GM12872 (cell line): Measurements from ENCODE around the gene HPD.

Experiments used
- TF ChIP-seq, protein P1 (sequence below): IDR thresholded peaks from 3 replicates; pipeline ENCODE4 v1.5.1; 2011; ENCODE audit warnings: low read depth, mild to moderate bottlenecking, low read length, moderate library complexity; ENCODE audit not compliant: insufficient read depth

HPD gene

DNA sequence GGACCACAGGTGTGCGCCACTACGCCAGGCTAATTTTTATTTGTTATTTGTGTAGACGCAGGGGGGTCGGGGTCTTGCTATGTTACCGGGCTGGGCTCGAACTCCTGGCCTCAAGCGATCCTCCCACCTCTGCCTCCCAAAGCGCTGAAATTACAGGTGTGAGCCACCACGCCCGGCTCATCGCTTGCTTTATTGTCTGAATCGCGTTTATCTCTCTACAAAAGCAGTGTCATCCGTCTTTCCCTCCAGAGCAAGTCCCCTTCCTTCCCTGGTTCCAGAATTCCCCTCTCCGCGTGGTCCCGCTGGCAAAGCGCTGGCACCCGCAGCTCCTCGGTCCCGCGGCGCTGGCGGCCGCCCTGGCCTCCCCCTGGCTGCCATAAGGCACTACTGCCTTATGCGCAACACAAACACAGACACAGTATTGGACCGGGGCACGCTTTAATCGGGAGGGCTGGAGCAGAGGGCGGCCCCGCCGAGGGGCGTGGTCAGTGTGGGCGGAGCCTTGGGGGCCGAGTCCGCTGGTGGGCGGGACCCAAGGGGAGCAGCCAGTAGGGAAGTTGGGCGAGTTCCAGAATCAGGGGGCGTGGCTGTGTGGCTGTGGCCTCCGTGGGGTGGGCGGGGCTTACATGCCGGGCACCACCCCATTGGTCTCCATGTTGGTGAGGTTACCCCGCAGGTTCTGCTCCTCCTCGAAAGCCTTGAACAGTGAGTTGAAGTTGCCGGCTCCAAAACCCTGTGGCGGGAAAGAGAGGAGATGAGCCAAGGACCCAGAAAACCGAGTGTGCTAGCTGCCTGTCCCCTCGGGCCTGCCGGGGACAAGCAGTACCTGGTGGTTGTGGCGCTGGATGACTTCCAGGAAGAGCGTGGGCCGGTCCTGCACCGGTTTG lies 19.3 kb downstream of the HPD start:
- TF ChIP-seq, protein P1, sequence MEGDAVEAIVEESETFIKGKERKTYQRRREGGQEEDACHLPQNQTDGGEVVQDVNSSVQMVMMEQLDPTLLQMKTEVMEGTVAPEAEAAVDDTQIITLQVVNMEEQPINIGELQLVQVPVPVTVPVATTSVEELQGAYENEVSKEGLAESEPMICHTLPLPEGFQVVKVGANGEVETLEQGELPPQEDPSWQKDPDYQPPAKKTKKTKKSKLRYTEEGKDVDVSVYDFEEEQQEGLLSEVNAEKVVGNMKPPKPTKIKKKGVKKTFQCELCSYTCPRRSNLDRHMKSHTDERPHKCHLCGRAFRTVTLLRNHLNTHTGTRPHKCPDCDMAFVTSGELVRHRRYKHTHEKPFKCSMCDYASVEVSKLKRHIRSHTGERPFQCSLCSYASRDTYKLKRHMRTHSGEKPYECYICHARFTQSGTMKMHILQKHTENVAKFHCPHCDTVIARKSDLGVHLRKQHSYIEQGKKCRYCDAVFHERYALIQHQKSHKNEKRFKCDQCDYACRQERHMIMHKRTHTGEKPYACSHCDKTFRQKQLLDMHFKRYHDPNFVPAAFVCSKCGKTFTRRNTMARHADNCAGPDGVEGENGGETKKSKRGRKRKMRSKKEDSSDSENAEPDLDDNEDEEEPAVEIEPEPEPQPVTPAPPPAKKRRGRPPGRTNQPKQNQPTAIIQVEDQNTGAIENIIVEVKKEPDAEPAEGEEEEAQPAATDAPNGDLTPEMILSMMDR = no peak

DNA sequence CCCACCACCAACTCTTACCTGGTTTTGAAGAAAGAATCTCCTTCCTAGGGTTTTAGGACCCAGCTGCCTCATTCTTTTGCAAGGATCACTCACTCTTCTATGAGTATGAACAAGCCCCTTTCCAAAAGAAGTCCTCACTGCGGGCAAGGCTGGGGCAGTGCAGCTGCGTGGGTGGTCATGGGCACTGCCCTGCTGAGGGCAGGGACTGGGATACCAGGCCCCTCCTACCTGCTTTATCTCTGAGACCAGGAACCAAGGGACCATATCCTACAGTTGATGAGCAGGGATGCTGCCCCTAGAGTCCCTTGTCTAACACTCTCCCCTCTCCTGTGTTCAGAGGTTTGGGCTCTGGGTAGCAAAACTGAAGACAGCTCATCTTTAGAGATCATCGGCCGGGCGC lies 20.5 kb downstream of the HPD start:
- TF ChIP-seq, protein P1 = no peak

DNA sequence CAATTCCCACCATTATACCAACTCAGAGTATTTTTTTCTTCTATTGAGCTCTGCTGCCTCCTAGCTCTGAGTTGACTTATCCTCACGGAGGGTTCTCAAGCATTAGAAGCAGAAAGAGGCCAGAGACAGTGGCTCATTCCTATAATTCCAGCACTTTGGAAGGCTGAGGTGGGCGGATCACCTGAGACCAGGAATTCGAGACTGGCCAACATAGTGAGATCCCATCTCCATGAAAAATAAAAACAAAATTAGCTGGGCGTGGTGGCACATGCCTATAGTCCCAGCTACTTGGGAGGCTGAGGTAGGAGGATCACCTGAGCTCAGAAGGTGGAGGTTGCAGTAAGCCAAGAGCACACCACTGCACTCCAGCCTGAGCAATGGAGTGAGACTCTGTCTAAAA lies 21.0 kb downstream of the HPD start:
- TF ChIP-seq, protein P1 = no peak

DNA sequence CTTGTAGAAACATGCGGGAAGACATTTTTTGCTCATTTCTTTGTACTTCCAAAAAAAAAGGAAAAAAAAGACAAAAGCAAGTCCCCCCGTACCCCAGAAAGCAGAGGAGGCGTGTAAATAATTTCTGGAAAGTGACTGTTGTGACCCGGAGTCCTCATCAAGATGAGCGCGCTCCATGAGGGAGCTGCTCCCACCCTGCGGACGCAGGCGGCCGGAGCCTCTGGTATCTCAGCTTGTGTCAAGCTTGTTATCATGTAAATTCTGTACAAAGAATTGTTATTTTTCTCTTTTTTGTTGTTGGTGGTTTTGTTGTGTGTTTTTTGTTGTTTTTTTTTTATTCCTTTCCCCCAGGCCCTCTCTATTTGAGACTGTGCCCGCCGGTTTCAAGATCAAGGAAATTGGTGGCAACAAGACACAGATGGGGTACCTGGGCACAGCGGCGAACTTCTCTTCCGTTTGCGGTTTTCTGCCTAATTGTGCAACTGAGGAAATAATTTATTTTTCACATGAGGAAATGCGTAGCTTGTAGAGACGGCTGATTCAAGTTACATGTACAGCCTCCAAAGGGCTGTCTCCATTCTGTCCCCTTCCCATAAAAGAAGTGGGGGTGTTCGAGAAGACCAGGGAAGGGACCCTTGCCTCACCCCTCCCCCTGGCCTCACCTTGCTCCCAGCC lies 27.0 kb downstream of the HPD start:
- TF ChIP-seq, protein P1 = no peak

DNA sequence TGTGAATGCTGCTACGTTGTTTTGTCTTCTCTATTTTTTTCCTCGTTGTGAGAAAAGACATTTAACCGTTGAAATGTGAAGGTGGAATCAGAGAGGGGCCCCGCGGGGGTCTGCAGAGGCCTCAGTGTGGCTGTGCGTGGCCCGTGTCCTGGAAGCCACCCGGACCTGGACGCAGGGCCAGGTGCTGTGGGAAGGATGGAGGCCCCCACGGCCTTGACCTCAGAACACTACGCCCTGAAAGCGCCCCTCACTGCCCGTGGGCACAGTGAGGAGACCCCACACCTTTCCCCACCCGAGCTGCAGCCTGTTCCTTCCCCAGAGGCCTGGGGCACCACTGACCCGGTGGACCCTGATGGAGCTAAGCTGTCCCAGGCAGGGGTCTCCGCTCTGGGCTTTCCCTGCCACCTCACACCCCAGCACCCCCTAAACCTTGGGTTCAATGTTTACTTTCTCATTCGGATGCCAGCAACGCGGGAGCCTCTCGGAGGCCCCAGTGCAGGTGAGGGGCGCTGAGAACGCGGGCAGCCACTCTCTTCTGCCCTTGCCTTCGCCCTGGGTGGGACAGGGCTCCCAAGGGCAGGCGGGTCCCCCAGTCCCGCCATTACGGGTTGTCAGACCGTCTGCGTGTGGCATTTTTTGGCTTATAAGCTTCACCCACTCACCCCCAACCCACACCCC lies 27.9 kb downstream of the HPD start:
- TF ChIP-seq, protein P1 = no peak

DNA sequence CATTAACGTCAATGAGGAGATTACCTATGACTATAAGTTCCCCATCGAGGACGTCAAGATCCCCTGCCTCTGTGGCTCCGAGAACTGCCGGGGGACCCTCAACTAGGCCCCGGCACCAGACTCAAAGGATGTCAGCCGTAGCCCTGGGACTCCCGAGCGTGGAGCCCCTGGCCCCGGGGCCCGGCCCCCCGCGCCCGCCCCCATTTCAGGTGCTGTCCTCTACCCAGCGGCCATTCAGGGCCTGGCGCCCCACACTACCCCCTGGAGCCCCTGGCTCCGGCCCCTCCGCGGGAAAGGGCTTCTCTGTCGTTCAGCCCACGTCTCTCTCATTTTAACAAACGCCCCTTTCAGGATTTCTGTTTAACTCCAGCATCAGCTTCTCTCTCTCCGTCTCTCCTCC lies 28.5 kb downstream of the HPD start:
- TF ChIP-seq, protein P1 = no peak

DNA sequence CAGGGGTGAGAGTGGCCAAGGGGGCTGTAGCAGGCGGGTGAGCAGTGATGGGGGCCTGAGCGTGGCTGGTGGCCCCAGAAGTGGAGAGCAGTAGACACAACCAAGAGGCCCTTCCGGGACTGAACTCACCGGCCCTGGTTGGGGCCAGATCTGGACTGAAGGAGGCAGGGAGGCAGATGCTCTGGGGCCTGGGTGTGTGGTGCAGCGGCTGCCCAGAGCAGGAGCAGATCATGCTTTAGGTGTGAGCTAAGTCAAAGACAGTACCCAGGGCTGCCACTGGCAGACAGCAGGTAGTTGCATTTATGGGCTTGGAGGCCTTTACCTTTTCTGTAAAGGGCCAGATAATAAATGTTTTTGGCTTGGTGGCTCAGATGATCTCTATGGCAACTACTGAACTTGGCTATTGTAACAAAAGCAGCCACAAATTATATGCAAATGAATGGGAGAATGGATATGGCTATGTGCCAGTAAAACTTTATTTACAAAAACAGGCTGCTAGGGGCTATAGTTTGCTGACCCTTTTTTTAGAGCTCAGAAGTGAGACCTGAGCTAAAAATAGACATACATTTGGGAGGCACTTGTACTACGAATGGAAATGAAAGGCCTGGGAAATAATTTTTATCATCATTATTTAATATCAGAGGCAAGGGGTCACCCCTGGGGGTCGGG lies 29.3 kb downstream of the HPD start:
- TF ChIP-seq, protein P1 = no peak
